HG03135 (cell line): ENCODE results near the gene SRD5A2.

Source experiments
- ATAC-seq: cut with Tn5 transposase; IDR thresholded peaks from one replicate; pipeline ENCODE4 v1.9.1; 2021; ENCODE audit warnings: mild to moderate bottlenecking, moderate library complexity; ENCODE audit not compliant: unreplicated experiment

Gene SRD5A2

DNA sequence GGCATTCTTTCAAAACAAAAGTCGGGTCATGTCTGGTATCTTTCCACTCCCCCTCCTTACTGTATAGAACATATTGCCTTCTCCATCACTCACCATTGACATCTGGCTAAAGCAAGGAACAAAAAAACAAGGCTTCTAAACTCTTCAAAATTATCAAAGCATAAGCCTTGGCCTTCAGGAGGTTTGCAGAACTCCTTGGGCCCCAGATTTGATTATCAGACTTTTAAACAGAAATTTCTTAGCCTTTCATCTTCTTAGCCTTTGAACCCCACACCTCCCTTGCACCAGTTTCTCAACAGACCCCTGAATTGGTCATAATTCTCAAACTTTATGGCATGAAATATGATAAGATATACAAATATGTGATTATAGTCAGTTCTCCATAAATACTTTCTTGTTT is 106.4 kb downstream of the SRD5A2 start:
- no peak for ATAC-seq
